Measurements from ENCODE around the gene MYL7.
"Not testable (repeated sequence)": the region's sequence is repeated elsewhere in the genome, so short reads cannot be mapped to it uniquely, and the experiment has no call there.

The MYL7 gene

GRCh38 chr7:44172803-44173424 is 31.8 kb upstream of the MYL7 start:
- no peak overlapping the region for H3K27ac ChIP-seq
- no peak for TF ChIP-seq CTCF (conservative IDR thresholded peaks at IDR 0.05; ENCODE audit: low read depth, low read length)
- H3K4me2 ChIP-seq: no peak overlapping the region
- no peak overlapping the region for H3K9ac ChIP-seq
- no peak overlapping the region for H2AFZ ChIP-seq (ENCODE audit: low read depth)
- no peaks in the 10 kb centered on the region; the same call in 1 of the 2 replicates for H3K27me3 ChIP-seq (ENCODE audit: insufficient read depth, low read depth)
- no peaks in the 10 kb centered on the region for H3K4me1 ChIP-seq (ENCODE audit: low read depth, poor library complexity, severe bottlenecking)
- H3K79me2 ChIP-seq (ENCODE audit: insufficient read depth, low read depth): no peaks in the 10 kb centered on the region
- no peak overlapping the region for H3K4me3 ChIP-seq (IDR thresholded peaks at IDR 0.05; ENCODE audit: insufficient read depth, low read depth, low read length)
- H3K36me3 ChIP-seq (ENCODE audit: insufficient read depth): no peaks in the 10 kb centered on the region
- no peaks in the 10 kb centered on the region for H4K20me1 ChIP-seq (ENCODE audit: insufficient read depth)

GRCh38 chr7:44172352-44172751 is 31.2 kb upstream of the MYL7 start:
- Histone ChIP-seq H3K4me1 (ENCODE audit: low read depth, poor library complexity, severe bottlenecking) (no peaks in the 10 kb centered on the region), H4K20me1 (ENCODE audit: insufficient read depth) (no peaks in the 10 kb centered on the region), H3K9ac (no peak overlapping the region), H3K79me2 (ENCODE audit: insufficient read depth, low read depth) (no peaks in the 10 kb centered on the region), H3K27ac (no peak overlapping the region), H2AFZ (ENCODE audit: low read depth) (no peak overlapping the region), H3K27me3 (ENCODE audit: insufficient read depth, low read depth) (no peaks in the 10 kb centered on the region; the same call in 1 of the 2 replicates), H3K4me3 (IDR thresholded peaks at IDR 0.05; ENCODE audit: insufficient read depth, low read depth, low read length) (no peak overlapping the region), H3K4me2 (no peak overlapping the region), H3K36me3 (ENCODE audit: insufficient read depth) (no peaks in the 10 kb centered on the region)
- TF ChIP-seq CTCF (conservative IDR thresholded peaks at IDR 0.05; ENCODE audit: low read depth, low read length): no peak

GRCh38 chr7:44171901-44172300 is 30.8 kb upstream of the MYL7 start:
- H3K27me3 ChIP-seq (ENCODE audit: insufficient read depth, low read depth); H4K20me1 ChIP-seq (ENCODE audit: insufficient read depth); H3K27ac ChIP-seq; H3K36me3 ChIP-seq (ENCODE audit: insufficient read depth); H3K4me1 ChIP-seq (ENCODE audit: low read depth, poor library complexity, severe bottlenecking); H2AFZ ChIP-seq (ENCODE audit: low read depth); H3K79me2 ChIP-seq (ENCODE audit: insufficient read depth, low read depth); H3K4me3 ChIP-seq (IDR thresholded peaks at IDR 0.05; ENCODE audit: insufficient read depth, low read depth, low read length); H3K9ac ChIP-seq; H3K4me2 ChIP-seq: not testable (repeated sequence)

- no peaks in the 10 kb centered on the region for H3K4me1 ChIP-seq (ENCODE audit: low read depth, poor library complexity, severe bottlenecking)
- no peak for TF ChIP-seq CTCF (conservative IDR thresholded peaks at IDR 0.05; ENCODE audit: low read depth, low read length)
- no peak overlapping the region for H3K4me2 ChIP-seq
- no peak overlapping the region for H3K9ac ChIP-seq
- no peak overlapping the region for H3K27ac ChIP-seq
- no peak overlapping the region for H3K4me3 ChIP-seq (IDR thresholded peaks at IDR 0.05; ENCODE audit: insufficient read depth, low read depth, low read length)
- no peaks in the 10 kb centered on the region for H3K27me3 ChIP-seq (ENCODE audit: insufficient read depth, low read depth)
- no peaks in the 10 kb centered on the region for H3K36me3 ChIP-seq (ENCODE audit: insufficient read depth)
- no peak overlapping the region for H2AFZ ChIP-seq (ENCODE audit: low read depth)
- H4K20me1 ChIP-seq (ENCODE audit: insufficient read depth): no peaks in the 10 kb centered on the region
- H3K79me2 ChIP-seq (ENCODE audit: insufficient read depth, low read depth): no peaks in the 10 kb centered on the region
Observed at GRCh38 chr7:44167920-44168319, 26.8 kb upstream of the MYL7 start.

GRCh38 chr7:44163591-44163990 is 22.5 kb upstream of the MYL7 start:
- Histone ChIP-seq H2AFZ (ENCODE audit: low read depth) (no peak overlapping the region), H3K4me3 (IDR thresholded peaks at IDR 0.05; ENCODE audit: insufficient read depth, low read depth, low read length) (no peak overlapping the region), H4K20me1 (ENCODE audit: insufficient read depth) (no peaks in the 10 kb centered on the region), H3K4me1 (ENCODE audit: low read depth, poor library complexity, severe bottlenecking) (no peaks in the 10 kb centered on the region), H3K27me3 (ENCODE audit: insufficient read depth, low read depth) (no peaks in the 10 kb centered on the region), H3K9ac (no peak overlapping the region), H3K27ac (no peak overlapping the region), H3K36me3 (ENCODE audit: insufficient read depth) (no peaks in the 10 kb centered on the region), H3K79me2 (ENCODE audit: insufficient read depth, low read depth) (no peaks in the 10 kb centered on the region), H3K4me2 (no peak overlapping the region)
- TF ChIP-seq CTCF (conservative IDR thresholded peaks at IDR 0.05; ENCODE audit: low read depth, low read length): no peak
